WTC11 (cell line): ENCODE data around the gene ARHGAP15. TPM values are rescaled to one million over a fixed set of nuclear protein-coding genes. Genes with fewer than 3 reads are reported as not detected.

Experiments used
- ATAC-seq: fragments of 200-7000 bp; cut with Tn5 transposase; 2 replicates; pipeline ENCODE4 v1.10.0; 2021; ENCODE audit warnings: mild to moderate bottlenecking, moderate library complexity
- CTCF ChIA-PET: fragments of 300-600 bp; sonication (Branson Sonifier 250); formaldehyde crosslinking; loops from one replicate; lab custom pipeline; 2021; ENCODE audit warnings: antibody characterized with exemption; lab: Charles Lee
- POLR2A ChIA-PET: fragments of 350-600 bp; sonication (Branson Sonifier 250); formaldehyde crosslinking; loops from one replicate; lab custom pipeline; 2021; ENCODE audit warnings: antibody characterized with exemption; lab: Charles Lee
- DNase-seq: peaks from one replicate; pipeline ENCODE4 v3.0.0; 2021; ENCODE audit warnings: low spot score
- H3K27ac Mint-ChIP-seq: 2 replicates; pipeline ENCODE4 v1.8.0; 2021; ENCODE audit warnings: mixed read lengths
- H3K27me3 Mint-ChIP-seq: 2 replicates; pipeline ENCODE4 v1.8.0; 2021; ENCODE audit warnings: low read depth, mild to moderate bottlenecking, moderate library complexity, mixed read lengths
- H3K36me3 Mint-ChIP-seq: 2 replicates; pipeline ENCODE4 v1.8.0; 2021; ENCODE audit warnings: mixed read lengths
- H3K4me1 Mint-ChIP-seq: 2 replicates; pipeline ENCODE4 v1.8.0; 2022; ENCODE audit warnings: mixed read lengths
- H3K4me3 Mint-ChIP-seq: 2 replicates; pipeline ENCODE4 v1.8.0; 2021; ENCODE audit warnings: mild to moderate bottlenecking, moderate library complexity, mixed read lengths
- H3K9me3 Mint-ChIP-seq: 2 replicates; pipeline ENCODE4 v1.8.0; 2021; ENCODE audit warnings: mixed read lengths
- CREB1 ChIP-seq: sonication (generic); formaldehyde crosslinking; IDR thresholded peaks from 2 replicates; pipeline ENCODE4 v1.8.0; 2023; ENCODE audit warnings: mild to moderate bottlenecking, missing genetic modification reagents
- CREM ChIP-seq: sonication (generic); formaldehyde crosslinking; IDR thresholded peaks from 2 replicates; pipeline ENCODE4 v1.8.1; 2022; ENCODE audit warnings: mild to moderate bottlenecking, missing genetic modification reagents, moderate library complexity
- FOXK1 ChIP-seq: sonication (generic); formaldehyde crosslinking; IDR thresholded peaks from 2 replicates; pipeline ENCODE4 v1.8.0; 2022; ENCODE audit warnings: mild to moderate bottlenecking, moderate library complexity, missing genetic modification reagents
- HMGA2 ChIP-seq: fragments of 250-450 bp; sonication (Bioruptor Pico); IDR thresholded peaks from 2 replicates; pipeline ENCODE4 v1.4.0; 2021; ENCODE audit warnings: mild to moderate bottlenecking, moderate library complexity
- MAX ChIP-seq: sonication (generic); formaldehyde crosslinking; IDR thresholded peaks from 2 replicates; pipeline ENCODE4 v1.8.0; 2022; ENCODE audit warnings: mild to moderate bottlenecking, missing genetic modification reagents
- NFE2L1 ChIP-seq: sonication (generic); formaldehyde crosslinking; IDR thresholded peaks from 2 replicates; pipeline ENCODE4 v1.8.1; 2023; ENCODE audit warnings: missing genetic modification reagents
- OVOL2 ChIP-seq: fragments of 250-450 bp; sonication (Bioruptor Pico); IDR thresholded peaks from 2 replicates; pipeline ENCODE4 v1.9.0; 2021; ENCODE audit warnings: mild to moderate bottlenecking, borderline replicate concordance
- RELA ChIP-seq: sonication (generic); formaldehyde crosslinking; IDR thresholded peaks from 2 replicates; pipeline ENCODE4 v1.8.1; 2022; ENCODE audit warnings: missing genetic modification reagents, mild to moderate bottlenecking, borderline replicate concordance
- SMAD4 ChIP-seq: sonication (generic); formaldehyde crosslinking; IDR thresholded peaks from 2 replicates; pipeline ENCODE4 v1.8.0; 2022; ENCODE audit warnings: mild to moderate bottlenecking, missing genetic modification reagents
- USF2 ChIP-seq: sonication (generic); formaldehyde crosslinking; IDR thresholded peaks from 2 replicates; pipeline ENCODE4 v1.8.1; 2023; ENCODE audit warnings: mild to moderate bottlenecking, missing genetic modification reagents, moderate library complexity
- ZBTB21 ChIP-seq: sonication (generic); formaldehyde crosslinking; IDR thresholded peaks from 2 replicates; pipeline ENCODE4 v1.8.1; 2023; ENCODE audit warnings: mild to moderate bottlenecking, missing genetic modification reagents, borderline replicate concordance
- ZNF416 ChIP-seq: fragments of 250-450 bp; sonication (Bioruptor Pico); IDR thresholded peaks from 2 replicates; pipeline ENCODE4 v1.9.0; 2021; ENCODE audit warnings: mild to moderate bottlenecking, inconsistent platforms
- ZNF423 ChIP-seq: fragments of 250-450 bp; sonication (Bioruptor Pico); IDR thresholded peaks from 2 replicates; pipeline ENCODE4 v2.1.2; 2022; ENCODE audit warnings: mild to moderate bottlenecking, moderate library complexity
- ZNF512 ChIP-seq: sonication (generic); formaldehyde crosslinking; IDR thresholded peaks from 2 replicates; pipeline ENCODE4 v1.8.1; 2022; ENCODE audit warnings: missing genetic modification reagents, borderline replicate concordance
- ZNF671 ChIP-seq: fragments of 250-450 bp; sonication (Bioruptor Pico); IDR thresholded peaks from 2 replicates; pipeline ENCODE4 v1.8.0; 2021; ENCODE audit warnings: mild to moderate bottlenecking
- total RNA-seq: library from RNA; stranded (reverse); gene quantifications from 3 replicates; pipeline ENCODE4 v1.2.3, GENCODE V29; 2021
- TF ChIP-seq, protein P1 (sequence below): sonication (generic); formaldehyde crosslinking; IDR thresholded peaks from 2 replicates; pipeline ENCODE4 v1.8.1; 2022; ENCODE audit warnings: low read depth, mild to moderate bottlenecking, moderate library complexity, missing genetic modification reagents, borderline replicate concordance
- TF ChIP-seq, protein P2 (sequence below): fragments of 250-450 bp; sonication (Bioruptor Pico); IDR thresholded peaks from 2 replicates; pipeline ENCODE4 v1.9.0; 2021; ENCODE audit warnings: mild to moderate bottlenecking, borderline replicate concordance
- TF ChIP-seq, protein P3 (sequence below): fragments of 250-450 bp; sonication (Bioruptor Pico); IDR thresholded peaks from 2 replicates; pipeline ENCODE4 v1.8.0; 2021; ENCODE audit warnings: mild to moderate bottlenecking
- TF ChIP-seq, protein P4 (sequence below): sonication (generic); formaldehyde crosslinking; IDR thresholded peaks from 2 replicates; pipeline ENCODE4 v1.8.1; 2023; ENCODE audit warnings: mild to moderate bottlenecking, missing genetic modification reagents
- TF ChIP-seq, protein P5 (sequence below): sonication (generic); formaldehyde crosslinking; IDR thresholded peaks from 2 replicates; pipeline ENCODE4 v1.8.1; 2023; ENCODE audit warnings: mild to moderate bottlenecking, missing genetic modification reagents, moderate library complexity
- TF ChIP-seq, protein P6 (sequence below): sonication (generic); formaldehyde crosslinking; IDR thresholded peaks from 2 replicates; pipeline ENCODE4 v1.8.0; 2023; ENCODE audit warnings: missing genetic modification reagents

Gene ARHGAP15
- total RNA-seq, 1 experiment from 2014 or later: 0.28 TPM

GRCh38 chr2:143710879-143711278, 581.7 kb downstream of the ARHGAP15 start (continued):
- TF ChIP-seq, protein P1, sequence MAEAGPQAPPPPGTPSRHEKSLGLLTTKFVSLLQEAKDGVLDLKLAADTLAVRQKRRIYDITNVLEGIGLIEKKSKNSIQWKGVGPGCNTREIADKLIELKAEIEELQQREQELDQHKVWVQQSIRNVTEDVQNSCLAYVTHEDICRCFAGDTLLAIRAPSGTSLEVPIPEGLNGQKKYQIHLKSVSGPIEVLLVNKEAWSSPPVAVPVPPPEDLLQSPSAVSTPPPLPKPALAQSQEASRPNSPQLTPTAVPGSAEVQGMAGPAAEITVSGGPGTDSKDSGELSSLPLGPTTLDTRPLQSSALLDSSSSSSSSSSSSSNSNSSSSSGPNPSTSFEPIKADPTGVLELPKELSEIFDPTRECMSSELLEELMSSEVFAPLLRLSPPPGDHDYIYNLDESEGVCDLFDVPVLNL (CRISPR knock-in tag): no peak
- TF ChIP-seq RELA (CRISPR knock-in tag): no peak

- no peak overlapping the region for H3K27ac Mint-ChIP-seq
- POLR2A ChIA-PET: no interaction called here
- ATAC-seq (no peak), DNase-seq (no peak)
- H3K9me3 Mint-ChIP-seq: peaks cover 15% of the 10 kb centered on the region
- CTCF ChIA-PET: no interaction called here
- H3K27me3 Mint-ChIP-seq: no peaks in the 10 kb centered on the region
- no peak overlapping the region for H3K4me3 Mint-ChIP-seq
- TF ChIP-seq FOXK1 (CRISPR knock-in tag) (no peak), HMGA2 (CRISPR knock-in tag) (no peak)
- peaks cover 4% of the 10 kb centered on the region; the same call in 1 of the 2 replicates for H3K4me1 Mint-ChIP-seq
- H3K36me3 Mint-ChIP-seq: peaks cover 13% of the 10 kb centered on the region
These were observed 587.3 kb downstream of the ARHGAP15 start for GRCh38 chr2:143716522-143716921.

DNA sequence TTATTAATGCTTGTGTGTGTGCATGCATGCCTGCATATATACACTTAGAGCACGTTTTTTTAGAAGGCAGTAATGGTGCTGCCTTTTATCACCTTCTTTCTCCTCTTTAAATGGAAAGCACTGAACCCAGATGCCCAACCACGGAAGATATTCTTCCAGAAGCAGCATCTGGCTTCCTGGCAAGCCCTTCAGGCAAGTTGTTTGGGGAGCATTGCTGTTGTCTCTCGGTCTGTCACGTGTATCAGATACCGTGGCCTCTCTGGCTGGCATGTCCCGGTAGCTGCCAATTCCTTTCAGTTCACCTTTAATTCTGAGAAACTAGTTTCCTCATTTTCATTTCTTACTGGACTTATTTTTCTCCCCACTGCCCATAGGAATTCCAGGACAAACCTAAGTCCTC, 587.8 kb downstream of the ARHGAP15 start:
- peaks cover 4% of the 10 kb centered on the region; the same call in 1 of the 2 replicates for H3K4me1 Mint-ChIP-seq
- H3K4me3 Mint-ChIP-seq: no peak overlapping the region
- CTCF ChIA-PET: no interaction called here
- POLR2A ChIA-PET: no interaction called here
- no peaks in the 10 kb centered on the region for H3K27me3 Mint-ChIP-seq
- no peak for DNase-seq
- H3K9me3 Mint-ChIP-seq: peaks cover 15% of the 10 kb centered on the region
- no peak overlapping the region for H3K27ac Mint-ChIP-seq
- no peak for ATAC-seq
- peaks cover 13% of the 10 kb centered on the region for H3K36me3 Mint-ChIP-seq
- TF ChIP-seq ZNF512 (CRISPR knock-in tag): no peak
- TF ChIP-seq, protein P2, sequence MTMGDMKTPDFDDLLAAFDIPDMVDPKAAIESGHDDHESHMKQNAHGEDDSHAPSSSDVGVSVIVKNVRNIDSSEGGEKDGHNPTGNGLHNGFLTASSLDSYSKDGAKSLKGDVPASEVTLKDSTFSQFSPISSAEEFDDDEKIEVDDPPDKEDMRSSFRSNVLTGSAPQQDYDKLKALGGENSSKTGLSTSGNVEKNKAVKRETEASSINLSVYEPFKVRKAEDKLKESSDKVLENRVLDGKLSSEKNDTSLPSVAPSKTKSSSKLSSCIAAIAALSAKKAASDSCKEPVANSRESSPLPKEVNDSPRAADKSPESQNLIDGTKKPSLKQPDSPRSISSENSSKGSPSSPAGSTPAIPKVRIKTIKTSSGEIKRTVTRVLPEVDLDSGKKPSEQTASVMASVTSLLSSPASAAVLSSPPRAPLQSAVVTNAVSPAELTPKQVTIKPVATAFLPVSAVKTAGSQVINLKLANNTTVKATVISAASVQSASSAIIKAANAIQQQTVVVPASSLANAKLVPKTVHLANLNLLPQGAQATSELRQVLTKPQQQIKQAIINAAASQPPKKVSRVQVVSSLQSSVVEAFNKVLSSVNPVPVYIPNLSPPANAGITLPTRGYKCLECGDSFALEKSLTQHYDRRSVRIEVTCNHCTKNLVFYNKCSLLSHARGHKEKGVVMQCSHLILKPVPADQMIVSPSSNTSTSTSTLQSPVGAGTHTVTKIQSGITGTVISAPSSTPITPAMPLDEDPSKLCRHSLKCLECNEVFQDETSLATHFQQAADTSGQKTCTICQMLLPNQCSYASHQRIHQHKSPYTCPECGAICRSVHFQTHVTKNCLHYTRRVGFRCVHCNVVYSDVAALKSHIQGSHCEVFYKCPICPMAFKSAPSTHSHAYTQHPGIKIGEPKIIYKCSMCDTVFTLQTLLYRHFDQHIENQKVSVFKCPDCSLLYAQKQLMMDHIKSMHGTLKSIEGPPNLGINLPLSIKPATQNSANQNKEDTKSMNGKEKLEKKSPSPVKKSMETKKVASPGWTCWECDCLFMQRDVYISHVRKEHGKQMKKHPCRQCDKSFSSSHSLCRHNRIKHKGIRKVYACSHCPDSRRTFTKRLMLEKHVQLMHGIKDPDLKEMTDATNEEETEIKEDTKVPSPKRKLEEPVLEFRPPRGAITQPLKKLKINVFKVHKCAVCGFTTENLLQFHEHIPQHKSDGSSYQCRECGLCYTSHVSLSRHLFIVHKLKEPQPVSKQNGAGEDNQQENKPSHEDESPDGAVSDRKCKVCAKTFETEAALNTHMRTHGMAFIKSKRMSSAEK (CRISPR knock-in tag): no peak
- no peak for TF ChIP-seq MAX
- TF ChIP-seq OVOL2: no peak
- TF ChIP-seq, protein P3, sequence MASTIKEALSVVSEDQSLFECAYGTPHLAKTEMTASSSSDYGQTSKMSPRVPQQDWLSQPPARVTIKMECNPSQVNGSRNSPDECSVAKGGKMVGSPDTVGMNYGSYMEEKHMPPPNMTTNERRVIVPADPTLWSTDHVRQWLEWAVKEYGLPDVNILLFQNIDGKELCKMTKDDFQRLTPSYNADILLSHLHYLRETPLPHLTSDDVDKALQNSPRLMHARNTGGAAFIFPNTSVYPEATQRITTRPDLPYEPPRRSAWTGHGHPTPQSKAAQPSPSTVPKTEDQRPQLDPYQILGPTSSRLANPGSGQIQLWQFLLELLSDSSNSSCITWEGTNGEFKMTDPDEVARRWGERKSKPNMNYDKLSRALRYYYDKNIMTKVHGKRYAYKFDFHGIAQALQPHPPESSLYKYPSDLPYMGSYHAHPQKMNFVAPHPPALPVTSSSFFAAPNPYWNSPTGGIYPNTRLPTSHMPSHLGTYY: no peak
- no peak for TF ChIP-seq ZNF416 (CRISPR knock-in tag)
- TF ChIP-seq ZBTB21 (CRISPR knock-in tag): no peak
- no peak for TF ChIP-seq ZNF671 (CRISPR knock-in tag)
- no peak for TF ChIP-seq RELA (CRISPR knock-in tag)
- TF ChIP-seq, protein P4, sequence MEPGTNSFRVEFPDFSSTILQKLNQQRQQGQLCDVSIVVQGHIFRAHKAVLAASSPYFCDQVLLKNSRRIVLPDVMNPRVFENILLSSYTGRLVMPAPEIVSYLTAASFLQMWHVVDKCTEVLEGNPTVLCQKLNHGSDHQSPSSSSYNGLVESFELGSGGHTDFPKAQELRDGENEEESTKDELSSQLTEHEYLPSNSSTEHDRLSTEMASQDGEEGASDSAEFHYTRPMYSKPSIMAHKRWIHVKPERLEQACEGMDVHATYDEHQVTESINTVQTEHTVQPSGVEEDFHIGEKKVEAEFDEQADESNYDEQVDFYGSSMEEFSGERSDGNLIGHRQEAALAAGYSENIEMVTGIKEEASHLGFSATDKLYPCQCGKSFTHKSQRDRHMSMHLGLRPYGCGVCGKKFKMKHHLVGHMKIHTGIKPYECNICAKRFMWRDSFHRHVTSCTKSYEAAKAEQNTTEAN (CRISPR knock-in tag): no peak
- no peak for TF ChIP-seq USF2 (CRISPR knock-in tag)
- no peak for TF ChIP-seq ZNF423 (CRISPR knock-in tag)
- no peak for TF ChIP-seq NFE2L1 (CRISPR knock-in tag)
- TF ChIP-seq, protein P5, sequence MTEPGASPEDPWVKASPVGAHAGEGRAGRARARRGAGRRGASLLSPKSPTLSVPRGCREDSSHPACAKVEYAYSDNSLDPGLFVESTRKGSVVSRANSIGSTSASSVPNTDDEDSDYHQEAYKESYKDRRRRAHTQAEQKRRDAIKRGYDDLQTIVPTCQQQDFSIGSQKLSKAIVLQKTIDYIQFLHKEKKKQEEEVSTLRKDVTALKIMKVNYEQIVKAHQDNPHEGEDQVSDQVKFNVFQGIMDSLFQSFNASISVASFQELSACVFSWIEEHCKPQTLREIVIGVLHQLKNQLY: no peak
- no peak for TF ChIP-seq CREB1 (CRISPR knock-in tag)
- TF ChIP-seq SMAD4 (CRISPR knock-in tag): no peak
- TF ChIP-seq, protein P6, sequence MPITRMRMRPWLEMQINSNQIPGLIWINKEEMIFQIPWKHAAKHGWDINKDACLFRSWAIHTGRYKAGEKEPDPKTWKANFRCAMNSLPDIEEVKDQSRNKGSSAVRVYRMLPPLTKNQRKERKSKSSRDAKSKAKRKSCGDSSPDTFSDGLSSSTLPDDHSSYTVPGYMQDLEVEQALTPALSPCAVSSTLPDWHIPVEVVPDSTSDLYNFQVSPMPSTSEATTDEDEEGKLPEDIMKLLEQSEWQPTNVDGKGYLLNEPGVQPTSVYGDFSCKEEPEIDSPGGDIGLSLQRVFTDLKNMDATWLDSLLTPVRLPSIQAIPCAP: no peak
- no peak for TF ChIP-seq CREM
